Stomach (tissue), 4 donors: ENCODE data around the gene UGT1A8.

Experiments used
- EP300 ChIP-seq: sonication (generic); formaldehyde crosslinking; IDR thresholded peaks from one replicate; pipeline ENCODE4 v1.6.1; 2017; ENCODE audit warnings: antibody characterized with exemption
- POLR2A ChIP-seq, 4 donors: fragments of 450-650 bp; IDR thresholded peaks; one replicate each; pipeline ENCODE4 v1.6.1; 2016; ENCODE audit warnings: antibody characterized with exemption in 4 of 4, control low read depth in 2 of 4, mild to moderate bottlenecking in 1 of 4, moderate library complexity in 1 of 4
- POLR2AphosphoS5 ChIP-seq, 3 donors: sonication (generic); formaldehyde crosslinking; IDR thresholded peaks; one replicate each; pipeline ENCODE4 v1.6.1; 2016; ENCODE audit warnings: antibody characterized with exemption in 3 of 3
- TF ChIP-seq, protein P1 (sequence below), 7 experiments: fragments of 450-650 bp in 4 of 7; fragments of 200-600 bp in 3 of 7; sonication (generic) in 3 of 7; IDR thresholded peaks; one replicate each; pipeline ENCODE4 v1.5.1; 2016 to 2019; ENCODE audit warnings: antibody characterized with exemption in 7 of 7, control low read depth in 2 of 7, mild to moderate bottlenecking in 1 of 7

DNA sequence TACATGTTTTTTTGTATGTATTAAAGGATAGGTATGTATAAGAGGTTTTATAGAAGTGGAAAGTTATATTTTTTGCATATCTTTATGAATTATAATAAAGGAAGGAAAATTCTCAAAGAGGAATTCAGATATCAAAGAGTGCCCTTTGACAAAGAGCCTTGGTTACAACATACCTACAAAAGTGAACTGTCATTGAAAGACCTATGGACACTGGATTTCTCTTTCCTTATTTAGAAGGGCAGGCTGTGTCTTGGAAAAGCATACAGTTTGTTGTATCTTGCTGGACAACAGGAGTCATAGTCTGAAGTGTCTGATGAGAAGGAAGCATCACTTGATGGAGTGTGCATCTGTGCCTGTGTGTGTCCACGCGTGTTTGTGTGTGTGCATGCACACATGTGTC, 34.0 kb downstream of the UGT1A8 start:
- TF ChIP-seq, protein P1, sequence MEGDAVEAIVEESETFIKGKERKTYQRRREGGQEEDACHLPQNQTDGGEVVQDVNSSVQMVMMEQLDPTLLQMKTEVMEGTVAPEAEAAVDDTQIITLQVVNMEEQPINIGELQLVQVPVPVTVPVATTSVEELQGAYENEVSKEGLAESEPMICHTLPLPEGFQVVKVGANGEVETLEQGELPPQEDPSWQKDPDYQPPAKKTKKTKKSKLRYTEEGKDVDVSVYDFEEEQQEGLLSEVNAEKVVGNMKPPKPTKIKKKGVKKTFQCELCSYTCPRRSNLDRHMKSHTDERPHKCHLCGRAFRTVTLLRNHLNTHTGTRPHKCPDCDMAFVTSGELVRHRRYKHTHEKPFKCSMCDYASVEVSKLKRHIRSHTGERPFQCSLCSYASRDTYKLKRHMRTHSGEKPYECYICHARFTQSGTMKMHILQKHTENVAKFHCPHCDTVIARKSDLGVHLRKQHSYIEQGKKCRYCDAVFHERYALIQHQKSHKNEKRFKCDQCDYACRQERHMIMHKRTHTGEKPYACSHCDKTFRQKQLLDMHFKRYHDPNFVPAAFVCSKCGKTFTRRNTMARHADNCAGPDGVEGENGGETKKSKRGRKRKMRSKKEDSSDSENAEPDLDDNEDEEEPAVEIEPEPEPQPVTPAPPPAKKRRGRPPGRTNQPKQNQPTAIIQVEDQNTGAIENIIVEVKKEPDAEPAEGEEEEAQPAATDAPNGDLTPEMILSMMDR (IDR thresholded peaks at IDR 0.05): no peak
- TF ChIP-seq POLR2A (IDR thresholded peaks at IDR 0.05) (no peak), EP300 (no peak), POLR2AphosphoS5 (IDR thresholded peaks at IDR 0.05) (no peak)
